DMS53 (cell line): Measurements from ENCODE around the gene CYP2C19.
"Not testable (repeated sequence)": the region's sequence is repeated elsewhere in the genome, so short reads cannot be mapped to it uniquely, and the experiment has no call there.

Source experiments
- DNase-seq: peaks from one replicate; lab custom pipeline; 2025; lab: John Stamatoyannopoulos, UW

CYP2C19 gene

GRCh38 chr10:94762393-94762792 is at the start of gene CYP2C19:
CYP2C19 (plus strand) TSS chr10:94762681; CDS start chr10:94762706, 25 bp downstream.
- DNase-seq: no peak

- no peak for DNase-seq
Observed at GRCh38 chr10:94725871-94726270, 36.6 kb upstream of the CYP2C19 start.

- no peak for DNase-seq
Observed at GRCh38 chr10:94735197-94735596, 27.3 kb upstream of the CYP2C19 start.

- DNase-seq: no peak
Observed at GRCh38 chr10:94738588-94738987, 23.9 kb upstream of the CYP2C19 start.

GRCh38 chr10:94747137-94747536 is 15.3 kb upstream of the CYP2C19 start:
- no peak for DNase-seq

- DNase-seq: no peak
Observed at GRCh38 chr10:94747838-94748237, 14.6 kb upstream of the CYP2C19 start.

- no peak for DNase-seq
Observed at GRCh38 chr10:94757916-94758315, 4.6 kb upstream of the CYP2C19 start.

GRCh38 chr10:94760586-94761178 is 1.8 kb upstream of the CYP2C19 start:
- DNase-seq: no peak

GRCh38 chr10:94775425-94775824 is 12.9 kb downstream of the CYP2C19 start:
- not testable (repeated sequence) for DNase-seq

GRCh38 chr10:94777886-94778458 is 15.5 kb downstream of the CYP2C19 start:
- DNase-seq: peak; percentile 72

GRCh38 chr10:94780844-94781243 is 18.4 kb downstream of the CYP2C19 start:
- DNase-seq: no peak

GRCh38 chr10:94784256-94784655 is 21.8 kb downstream of the CYP2C19 start:
- DNase-seq: no peak

- DNase-seq: no peak
Observed at GRCh38 chr10:94785211-94785610, 22.7 kb downstream of the CYP2C19 start.

- DNase-seq: not testable (repeated sequence)
Observed at GRCh38 chr10:94800551-94800950, 38.1 kb downstream of the CYP2C19 start.

- DNase-seq: no peak
Observed at GRCh38 chr10:94803307-94803706, 40.8 kb downstream of the CYP2C19 start.

- DNase-seq: peak; percentile 39
Observed at GRCh38 chr10:94830025-94830424, 67.5 kb downstream of the CYP2C19 start.

GRCh38 chr10:94846204-94846603 is 83.7 kb downstream of the CYP2C19 start:
- no peak for DNase-seq

- DNase-seq: no peak
Observed at GRCh38 chr10:94850766-94851165, 88.3 kb downstream of the CYP2C19 start.

GRCh38 chr10:94851263-94851662 is 88.8 kb downstream of the CYP2C19 start:
- DNase-seq: no peak

- no peak for DNase-seq
Observed at GRCh38 chr10:94852438-94852837, 90.0 kb downstream of the CYP2C19 start.

- DNase-seq: no peak
Observed at GRCh38 chr10:94853065-94853464, 90.6 kb downstream of the CYP2C19 start.

- peak; percentile 29 for DNase-seq
Observed at GRCh38 chr10:94858005-94858404, 95.5 kb downstream of the CYP2C19 start.

- DNase-seq: no peak
Observed at GRCh38 chr10:94859086-94859485, 96.6 kb downstream of the CYP2C19 start.

- no peak for DNase-seq
Observed at GRCh38 chr10:94878649-94879048, 116.2 kb downstream of the CYP2C19 start.
